Nephron progenitor cell (in vitro differentiated cells): ENCODE measurements around the gene FGF21.

ENCODE experiments used
- DNase-seq: peaks from one replicate; pipeline ENCODE4 v3.0.0; 2021
- H3K27ac Mint-ChIP-seq: 2 replicates; pipeline ENCODE4 v1.8.0; 2021; ENCODE audit warnings: mild to moderate bottlenecking, moderate library complexity, mixed read lengths
- H3K27me3 Mint-ChIP-seq: 2 replicates; pipeline ENCODE4 v1.8.0; 2021; ENCODE audit warnings: mild to moderate bottlenecking, low read depth, mixed read lengths; ENCODE audit not compliant: poor library complexity
- H3K36me3 Mint-ChIP-seq: 2 replicates; pipeline ENCODE4 v1.8.0; 2021; ENCODE audit warnings: low read depth, mixed read lengths
- H3K4me1 Mint-ChIP-seq: 2 replicates; pipeline ENCODE4 v1.8.0; 2021; ENCODE audit warnings: mixed read lengths
- H3K4me3 Mint-ChIP-seq: 2 replicates; pipeline ENCODE4 v1.8.0; 2021; ENCODE audit warnings: mild to moderate bottlenecking, moderate library complexity, mixed read lengths
- H3K9me3 Mint-ChIP-seq: 2 replicates; pipeline ENCODE4 v1.8.0; 2021; ENCODE audit warnings: mild to moderate bottlenecking, moderate library complexity, mixed read lengths
- TF ChIP-seq, protein P1 (sequence below): fragments of 200-600 bp; sonication (generic); IDR thresholded peaks from 2 replicates; pipeline ENCODE4 v1.5.0; 2021; ENCODE audit warnings: antibody characterized with exemption

Gene FGF21

DNA sequence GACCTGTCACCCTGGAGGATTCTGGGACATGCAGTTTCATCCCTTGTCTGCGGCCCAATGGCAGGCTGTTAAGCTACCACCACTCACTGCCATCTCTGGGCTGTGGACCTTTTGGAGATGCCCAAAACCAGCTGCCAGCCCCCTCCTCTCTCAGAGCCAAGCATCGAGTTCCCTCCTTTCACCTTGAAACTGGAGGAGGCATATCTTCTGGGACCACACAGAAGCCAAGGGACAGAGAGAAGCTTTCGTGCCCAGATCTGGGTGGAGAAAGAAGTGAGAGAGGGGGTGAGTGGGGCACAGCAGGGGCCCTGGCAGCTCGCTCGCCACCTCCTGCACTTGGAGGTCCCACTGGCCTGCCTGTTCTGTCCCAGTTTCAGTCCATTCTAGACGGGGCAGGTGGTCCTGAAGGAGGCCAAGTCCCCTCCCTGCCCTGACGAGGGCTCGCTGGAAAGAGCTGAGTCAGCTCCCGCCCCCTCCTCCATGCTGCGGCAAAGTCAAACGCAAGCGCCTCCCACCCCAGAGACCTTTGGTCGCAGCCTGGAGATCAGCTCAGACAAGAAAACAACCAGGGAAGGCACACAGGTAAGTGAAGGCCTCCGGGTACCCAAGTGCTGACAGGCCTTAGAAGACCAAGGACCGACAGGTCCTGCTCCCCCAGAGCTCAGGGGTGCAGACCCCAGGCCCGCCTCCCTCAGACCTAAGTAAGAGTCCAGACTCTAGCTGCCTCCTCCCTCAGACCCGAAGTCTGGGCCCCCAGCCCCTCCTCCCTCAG lies 51.7 kb downstream of the FGF21 start:
- Mint-ChIP-seq H3K27me3 (peaks cover 4% of the 10 kb centered on the region), H3K9me3 (no peaks in the 10 kb centered on the region), H3K27ac (peak overlapping the region; percentile 89), H3K4me1 (peaks cover 58% of the 10 kb centered on the region), H3K36me3 (peaks cover 4% of the 10 kb centered on the region), H3K4me3 (peak overlapping the region; percentile 57)
- DNase-seq: peak; percentile 59
- TF ChIP-seq, protein P1, sequence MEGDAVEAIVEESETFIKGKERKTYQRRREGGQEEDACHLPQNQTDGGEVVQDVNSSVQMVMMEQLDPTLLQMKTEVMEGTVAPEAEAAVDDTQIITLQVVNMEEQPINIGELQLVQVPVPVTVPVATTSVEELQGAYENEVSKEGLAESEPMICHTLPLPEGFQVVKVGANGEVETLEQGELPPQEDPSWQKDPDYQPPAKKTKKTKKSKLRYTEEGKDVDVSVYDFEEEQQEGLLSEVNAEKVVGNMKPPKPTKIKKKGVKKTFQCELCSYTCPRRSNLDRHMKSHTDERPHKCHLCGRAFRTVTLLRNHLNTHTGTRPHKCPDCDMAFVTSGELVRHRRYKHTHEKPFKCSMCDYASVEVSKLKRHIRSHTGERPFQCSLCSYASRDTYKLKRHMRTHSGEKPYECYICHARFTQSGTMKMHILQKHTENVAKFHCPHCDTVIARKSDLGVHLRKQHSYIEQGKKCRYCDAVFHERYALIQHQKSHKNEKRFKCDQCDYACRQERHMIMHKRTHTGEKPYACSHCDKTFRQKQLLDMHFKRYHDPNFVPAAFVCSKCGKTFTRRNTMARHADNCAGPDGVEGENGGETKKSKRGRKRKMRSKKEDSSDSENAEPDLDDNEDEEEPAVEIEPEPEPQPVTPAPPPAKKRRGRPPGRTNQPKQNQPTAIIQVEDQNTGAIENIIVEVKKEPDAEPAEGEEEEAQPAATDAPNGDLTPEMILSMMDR: no peak

DNA sequence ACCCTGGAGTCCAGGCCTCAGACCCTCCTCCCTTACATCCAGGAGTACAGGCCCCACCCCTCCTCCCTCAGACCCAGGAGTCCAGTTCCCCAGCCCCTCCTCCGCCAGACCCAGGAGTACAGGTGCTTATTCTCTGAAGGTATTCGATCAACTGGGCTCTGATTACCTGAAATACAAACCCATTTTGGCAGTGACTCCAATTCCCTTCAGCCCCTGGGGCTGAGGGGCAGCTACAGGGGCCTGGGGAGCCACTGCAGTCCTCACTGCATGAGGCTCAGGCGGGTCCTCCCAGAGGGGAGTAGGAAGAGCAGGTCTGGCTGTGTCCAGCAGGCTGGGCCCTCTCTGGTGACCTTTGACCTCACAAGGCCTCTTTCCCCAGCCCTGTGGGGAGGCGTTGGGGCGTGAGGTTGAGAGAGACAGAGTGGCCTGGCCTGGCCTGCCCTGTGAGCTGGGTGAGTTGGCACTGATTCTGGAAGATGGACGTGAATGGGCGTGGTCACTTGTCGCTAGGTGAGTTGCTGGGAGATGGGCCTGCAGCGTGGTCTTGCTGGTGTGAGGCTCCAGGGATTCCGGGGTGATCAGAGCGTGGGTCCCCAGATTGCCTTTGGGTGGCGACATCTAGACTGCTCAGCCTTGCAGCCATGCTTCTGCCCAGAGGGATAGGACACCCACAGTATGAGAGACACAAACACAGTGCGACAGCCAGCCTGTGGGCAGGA lies 52.4 kb downstream of the FGF21 start:
- H3K4me3 Mint-ChIP-seq: peak overlapping the region; percentile 44
- TF ChIP-seq, protein P1: no peak
- peaks cover 4% of the 10 kb centered on the region for H3K27me3 Mint-ChIP-seq
- H3K9me3 Mint-ChIP-seq: no peaks in the 10 kb centered on the region
- H3K27ac Mint-ChIP-seq: peak overlapping the region; percentile 46
- peak; percentile 33 for DNase-seq
- H3K4me1 Mint-ChIP-seq: peaks cover 65% of the 10 kb centered on the region
- H3K36me3 Mint-ChIP-seq: peaks cover 4% of the 10 kb centered on the region
